Fibroblast of lung (primary cell): ENCODE data around the gene ZDHHC14.

ENCODE experiments used
- CTCF ChIP-seq, 2 donors: IDR thresholded peaks in 1 of 2; conservative IDR thresholded peaks in 1 of 2; 1 replicate in 1 of 2; 2 replicates in 1 of 2; pipeline ENCODE4 v1.5.1; 2011 to 2012; ENCODE audit warnings: low read length in 2 of 2, control low read depth in 1 of 2, inconsistent platforms in 1 of 2, low read depth in 1 of 2, mild to moderate bottlenecking in 1 of 2
- EZH2 ChIP-seq: IDR thresholded peaks from 2 replicates; pipeline ENCODE4 v1.5.1; 2012; ENCODE audit warnings: low read length, control low read depth, mild to moderate bottlenecking; ENCODE audit errors: missing control alignments

GRCh38 chr6:157428427-157429202, 47.6 kb downstream of the ZDHHC14 start:
- no peak for TF ChIP-seq CTCF (conservative IDR thresholded peaks at IDR 0.05 in 1 of 2, IDR thresholded peaks at IDR 0.05 in 1 of 2; ENCODE audit: low read depth in 1 of 2, low read length in 2 of 2)
- TF ChIP-seq EZH2: no peak
